GM15510 (cell line): ENCODE measurements around the gene KRT222.

Experiments
- POLR2A ChIP-seq: IDR thresholded peaks from 3 replicates; pipeline ENCODE4 v1.6.1; 2011; ENCODE audit warnings: borderline replicate concordance; ENCODE audit not compliant: insufficient read length; ENCODE audit errors: extremely low read depth

KRT222 gene

DNA sequence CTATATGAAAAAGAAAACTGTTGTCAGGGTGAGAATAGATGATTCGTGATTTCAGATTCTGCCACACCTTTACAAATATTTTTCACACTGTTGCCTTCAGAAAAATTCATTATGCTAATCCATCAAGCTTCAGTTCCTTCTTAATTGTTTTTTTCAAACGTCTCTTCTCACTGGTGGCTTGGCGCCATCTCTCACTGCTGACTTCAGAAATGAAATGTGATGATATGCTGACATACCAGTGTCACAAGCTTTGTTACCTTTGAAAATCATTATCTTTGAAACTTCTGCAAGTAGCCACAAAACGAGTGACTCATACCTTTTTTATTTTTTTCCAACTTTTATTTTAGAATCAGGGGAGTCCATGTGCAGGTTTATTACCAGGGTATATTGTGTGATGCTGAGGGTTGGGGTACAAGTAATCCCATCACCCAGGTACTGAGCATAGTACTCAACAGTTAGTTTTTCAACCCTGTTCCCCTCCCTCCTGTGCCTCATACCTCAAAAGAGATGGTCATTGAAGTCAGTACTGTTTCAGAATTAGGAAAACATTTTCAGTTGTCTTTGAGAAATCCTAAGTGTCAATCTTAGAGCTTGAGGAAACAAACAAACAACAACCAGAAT lies 14.0 kb upstream of the KRT222 start:
- no peak for TF ChIP-seq POLR2A

- TF ChIP-seq POLR2A, result no peak
Measured at GRCh38 chr17:40675905-40676304, 10.9 kb upstream of the KRT222 start.

DNA sequence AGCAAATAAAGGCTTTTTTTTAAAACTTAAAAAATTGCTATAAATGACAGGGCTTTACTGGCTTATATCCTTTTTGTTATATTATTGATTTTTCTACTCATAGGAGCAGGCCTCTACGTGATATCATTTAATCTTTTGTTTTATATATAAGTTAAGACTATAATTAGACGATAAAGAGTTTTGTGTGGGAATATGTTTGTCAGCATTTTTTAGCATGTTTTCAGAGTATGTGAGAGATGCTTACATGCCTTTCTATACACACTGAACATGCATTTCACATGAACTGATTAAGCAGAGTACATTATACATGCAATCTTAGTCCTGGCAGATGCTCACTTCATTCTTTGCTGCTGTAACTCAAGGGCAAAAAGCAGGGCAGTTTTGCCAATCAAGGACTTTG lies 7.7 kb upstream of the KRT222 start:
- no peak for TF ChIP-seq POLR2A

DNA sequence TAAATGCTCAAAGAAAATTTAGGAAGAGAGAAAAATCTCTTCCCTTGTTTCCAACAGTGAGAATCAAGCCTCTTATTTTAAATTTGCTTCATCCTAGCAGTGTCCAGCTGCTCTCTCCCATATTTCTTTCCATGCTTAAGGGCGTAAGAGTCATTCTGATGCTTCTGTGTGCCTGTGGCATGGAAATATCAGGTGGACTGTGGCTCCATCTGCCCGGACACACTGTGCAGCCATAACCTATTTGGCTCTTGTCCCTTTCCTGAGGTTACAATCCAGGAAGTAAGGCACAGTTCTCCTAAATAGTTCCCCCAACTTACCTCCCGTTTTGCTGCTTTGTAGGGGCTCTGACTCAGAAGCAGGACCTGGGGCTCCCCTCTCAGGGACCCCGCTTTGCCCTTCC lies 6.3 kb upstream of the KRT222 start:
- no peak for TF ChIP-seq POLR2A

DNA sequence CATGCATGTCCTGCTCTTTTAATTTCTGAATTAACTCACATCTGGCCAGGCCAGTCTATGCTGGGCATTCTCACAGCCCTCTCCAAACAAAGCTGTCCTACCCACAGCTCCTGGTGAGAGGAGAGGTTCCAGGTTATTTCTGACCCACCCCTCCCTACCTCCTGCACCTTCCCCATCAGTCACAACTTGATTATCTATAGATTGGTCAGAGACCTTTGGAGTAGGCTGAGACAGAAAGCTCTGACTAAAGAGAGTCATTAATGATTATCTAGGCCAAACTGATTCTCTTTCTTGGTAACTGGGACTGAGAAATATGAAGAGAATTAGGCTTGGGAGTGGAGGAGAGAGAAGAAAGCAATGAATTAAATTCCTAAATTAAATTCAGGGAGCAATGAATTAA lies 1.4 kb upstream of the KRT222 start:
- no peak for TF ChIP-seq POLR2A

DNA sequence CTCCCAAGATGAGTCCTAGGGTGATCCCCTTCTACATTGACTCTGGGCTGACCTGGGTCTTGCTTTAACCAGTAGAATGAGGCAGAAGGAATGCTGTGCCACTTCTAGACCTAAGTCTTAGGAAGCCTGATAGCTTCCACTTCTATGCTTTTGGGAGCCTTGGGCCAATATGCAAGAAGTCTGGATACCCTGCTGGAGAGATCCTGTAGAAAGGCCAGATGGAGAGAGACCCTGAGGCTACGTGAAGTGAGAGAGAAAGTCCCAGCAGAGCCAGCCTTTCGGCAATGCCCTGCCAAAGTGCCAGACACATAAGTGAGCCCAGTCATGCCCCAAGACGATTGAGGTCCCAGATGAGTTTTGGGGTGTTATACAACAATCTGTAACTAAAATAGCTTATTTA lies 1.7 kb downstream of the KRT222 start:
- TF ChIP-seq POLR2A, result no peak

GRCh38 chr17:40659911-40660310 lies 5.1 kb downstream of the KRT222 start:
- no peak for TF ChIP-seq POLR2A

- no peak for TF ChIP-seq POLR2A
Measured at GRCh38 chr17:40658396-40658795, 6.6 kb downstream of the KRT222 start.

GRCh38 chr17:40651939-40652338 lies 13.0 kb downstream of the KRT222 start:
- no peak for TF ChIP-seq POLR2A

DNA sequence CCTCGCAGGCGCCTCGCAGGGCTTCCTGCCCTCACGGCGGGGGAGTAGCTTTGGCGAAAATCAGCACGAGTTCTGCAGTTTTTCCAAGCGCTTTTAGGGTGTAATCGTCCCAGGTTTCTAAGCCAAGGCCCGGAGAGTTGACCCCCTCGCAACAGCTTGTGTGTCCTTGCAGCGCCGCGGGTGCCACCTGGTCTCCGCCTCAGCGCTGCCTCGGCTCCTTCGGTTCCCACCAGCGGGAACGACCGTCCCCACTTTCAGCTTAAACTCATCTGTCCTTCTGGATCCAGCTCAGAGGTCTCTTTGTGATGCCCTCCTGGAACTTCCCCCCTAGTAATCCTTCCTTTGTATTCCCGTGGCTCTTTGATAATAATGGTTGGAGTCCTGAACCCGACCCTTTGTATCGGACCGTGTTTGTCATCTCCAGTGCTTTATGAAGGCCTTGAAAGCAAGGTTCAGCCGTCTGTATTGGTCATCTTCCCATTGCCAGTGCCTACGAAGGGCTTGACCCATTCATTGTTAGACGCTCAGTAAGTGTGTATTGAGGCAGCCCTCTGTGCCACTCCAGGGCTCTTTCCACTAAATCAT lies 16.5 kb downstream of the KRT222 start:
- TF ChIP-seq POLR2A, result no peak

DNA sequence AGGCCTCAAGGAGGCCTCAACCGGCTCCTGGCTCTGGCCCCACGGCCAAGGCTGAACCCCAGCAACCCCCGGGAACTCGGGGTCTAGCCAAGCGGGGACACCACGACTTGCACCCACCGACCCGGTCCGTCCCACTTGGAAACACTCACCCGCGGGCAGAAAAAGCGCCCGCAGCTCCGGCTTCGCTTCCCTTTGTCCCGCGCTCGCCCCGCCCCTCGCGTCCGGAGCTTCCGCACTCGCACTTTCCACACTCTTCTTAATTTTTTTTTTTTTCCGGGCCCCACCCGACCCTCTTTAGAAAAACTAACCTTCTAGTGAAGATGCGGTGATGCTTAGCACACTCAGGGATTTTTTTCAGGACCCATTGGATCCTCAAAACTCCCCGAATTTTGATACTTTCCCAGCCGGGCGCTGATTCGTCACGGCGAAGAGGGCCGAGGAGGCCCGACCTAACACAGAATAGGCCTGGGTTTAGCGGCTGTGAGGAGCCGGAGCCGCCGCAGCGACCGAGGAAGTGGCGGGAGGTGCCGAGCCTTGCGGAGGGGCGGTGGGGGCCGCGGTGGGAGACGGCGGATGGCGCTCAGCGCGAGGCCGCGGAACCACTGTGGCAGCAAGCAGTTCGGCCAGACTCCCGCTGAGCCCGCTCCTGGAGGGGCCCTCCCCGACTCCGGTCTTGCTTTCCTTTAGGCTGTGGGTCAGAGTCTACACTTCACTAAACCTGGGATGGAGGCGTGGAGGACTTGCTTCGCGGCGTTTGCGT lies 17.2 kb downstream of the KRT222 start, which contains the start of gene SMARCE1:
SMARCE1 (minus strand) TSS at position 195 of the 760 bp plus-strand sequence. CDS start 2,016 bp downstream, outside the sequence.
- peak; percentile 70 for TF ChIP-seq POLR2A

DNA sequence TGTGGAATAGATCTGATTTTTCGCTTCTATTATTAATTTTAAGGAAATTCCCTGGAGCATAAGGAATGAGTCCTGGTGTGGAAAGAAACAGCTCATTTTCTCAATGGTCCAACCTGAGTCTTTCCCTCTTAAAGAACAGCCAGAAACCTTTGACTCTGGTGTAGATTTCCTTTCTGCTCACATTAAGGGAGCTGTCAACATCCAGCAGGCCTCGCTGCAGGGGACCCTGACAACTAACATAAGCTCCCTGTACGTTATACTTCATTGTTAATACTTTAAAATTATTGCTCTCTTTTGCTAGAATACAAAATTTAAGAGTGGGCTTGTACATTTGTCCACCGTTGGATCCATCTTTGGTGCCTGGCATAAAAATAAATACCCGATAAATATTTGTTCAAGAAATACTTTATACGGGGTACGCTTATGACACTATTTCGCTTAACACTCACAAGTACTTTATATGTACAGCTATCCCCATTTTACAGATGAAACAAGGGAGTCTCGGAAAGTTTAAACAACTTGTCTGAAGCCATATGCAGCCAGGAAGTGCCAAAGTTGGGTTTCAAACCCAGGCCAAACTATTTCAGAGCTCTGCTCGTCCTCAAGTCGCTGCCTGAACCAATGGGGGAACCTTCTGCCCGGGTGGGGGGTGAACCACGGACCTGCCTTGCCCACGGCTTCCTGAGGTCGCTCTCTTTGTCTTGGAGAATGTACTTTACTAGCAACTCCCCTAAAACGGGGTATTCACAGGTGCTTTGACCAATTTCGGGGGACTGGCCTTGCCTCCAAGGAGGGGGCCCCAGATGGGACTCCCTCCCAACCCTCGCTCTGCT lies 18.0 kb downstream of the KRT222 start:
- no peak for TF ChIP-seq POLR2A

GRCh38 chr17:40645943-40646342 lies 19.0 kb downstream of the KRT222 start:
- TF ChIP-seq POLR2A, result no peak

DNA sequence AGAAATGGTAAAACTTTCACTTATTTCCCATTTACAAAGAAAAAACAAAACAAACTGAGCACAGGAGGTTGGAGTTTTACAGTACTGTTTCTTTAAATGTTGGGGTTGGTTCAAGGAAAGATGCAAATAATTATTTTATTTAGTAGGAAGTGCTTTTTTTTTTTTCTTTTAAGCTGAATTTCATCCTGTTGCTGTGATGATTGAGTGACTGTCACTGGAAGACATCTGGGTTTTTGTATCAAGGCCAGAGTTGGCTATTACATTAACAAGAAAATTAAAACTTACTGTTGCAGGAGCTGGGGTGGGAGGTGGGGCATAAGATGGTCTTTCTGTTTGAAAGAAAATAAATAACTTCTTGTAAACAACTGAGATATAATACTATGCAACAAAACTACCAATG lies 19.7 kb downstream of the KRT222 start:
- no peak for TF ChIP-seq POLR2A

GRCh38 chr17:40637931-40638330 lies 27.0 kb downstream of the KRT222 start:
- TF ChIP-seq POLR2A, result no peak
